ENCODE data around the gene ADAM11.

GRCh38 chr17:44787271-44787940 lies 28.6 kb downstream of the ADAM11 start:
- TF ChIP-seq CTCF (IDR thresholded peaks at IDR 0.05) (no peak), ZFX (IDR thresholded peaks at IDR 0.05; ENCODE audit: borderline replicate concordance) (no peak)
